Endothelial cell (in vitro differentiated cells): ENCODE data around the gene RBMS3. TPM values are rescaled to one million over a fixed set of nuclear protein-coding genes. Genes with fewer than 3 reads are reported as not detected.

Source experiments
- DNase-seq: peaks from one replicate; pipeline ENCODE4 v3.0.0; 2021; ENCODE audit warnings: low spot score
- H3K27ac Mint-ChIP-seq: one replicate; pipeline ENCODE4 v1.8.0; 2021; ENCODE audit warnings: mixed read lengths, inconsistent platforms; ENCODE audit not compliant: unreplicated experiment
- H3K27me3 Mint-ChIP-seq: one replicate; pipeline ENCODE4 v1.8.0; 2021; ENCODE audit warnings: mild to moderate bottlenecking, moderate library complexity, mixed read lengths, inconsistent platforms; ENCODE audit not compliant: unreplicated experiment
- H3K36me3 Mint-ChIP-seq: one replicate; pipeline ENCODE4 v1.8.0; 2021; ENCODE audit warnings: mild to moderate bottlenecking, low read depth, mixed read lengths, inconsistent platforms; ENCODE audit not compliant: unreplicated experiment
- H3K4me1 Mint-ChIP-seq: one replicate; pipeline ENCODE4 v1.8.0; 2021; ENCODE audit warnings: mild to moderate bottlenecking, mixed read lengths, inconsistent platforms; ENCODE audit not compliant: unreplicated experiment
- H3K4me3 Mint-ChIP-seq: one replicate; pipeline ENCODE4 v1.8.0; 2021; ENCODE audit warnings: mild to moderate bottlenecking, mixed read lengths, inconsistent platforms; ENCODE audit not compliant: unreplicated experiment
- H3K9me3 Mint-ChIP-seq: one replicate; pipeline ENCODE4 v1.8.0; 2021; ENCODE audit warnings: mixed read lengths, inconsistent platforms; ENCODE audit not compliant: unreplicated experiment
- CTCF ChIP-seq: fragments of 200-600 bp; sonication (generic); IDR thresholded peaks from one replicate; pipeline ENCODE4 v1.5.0; 2021; ENCODE audit warnings: antibody characterized with exemption; ENCODE audit not compliant: unreplicated experiment
- total RNA-seq: library from RNA; stranded (reverse); fragmentation: NEBNext Ultra II Directional; extraction: Animal tissue kit (Norgen Biotek cat#: 25700); gene quantifications from one replicate; pipeline ENCODE4 v1.2.1, GENCODE V29; 2021; ENCODE audit not compliant: unreplicated experiment

The RBMS3 gene
- total RNA-seq, 1 donor from 2014 or later = 30.9 TPM

- DNase-seq = no peak
- H3K36me3 Mint-ChIP-seq = no peaks in the 10 kb centered on the region
- H3K27me3 Mint-ChIP-seq = no peaks in the 10 kb centered on the region
- H3K9me3 Mint-ChIP-seq = no peaks in the 10 kb centered on the region
- no peak overlapping the region for H3K27ac Mint-ChIP-seq
- H3K4me1 Mint-ChIP-seq = peaks cover 9% of the 10 kb centered on the region
- no peak for TF ChIP-seq CTCF
- H3K4me3 Mint-ChIP-seq = no peak overlapping the region
Observed at GRCh38 chr3:29453284-29454001, 172.6 kb downstream of the RBMS3 start.

- Mint-ChIP-seq H3K4me1 (peaks cover 9% of the 10 kb centered on the region), H3K36me3 (no peaks in the 10 kb centered on the region), H3K4me3 (no peak overlapping the region), H3K27me3 (no peaks in the 10 kb centered on the region), H3K27ac (no peak overlapping the region), H3K9me3 (no peaks in the 10 kb centered on the region)
- no peak for DNase-seq
- TF ChIP-seq CTCF = no peak
Observed at GRCh38 chr3:29454161-29454611, 173.3 kb downstream of the RBMS3 start.

- Mint-ChIP-seq H3K27ac (no peak overlapping the region), H3K36me3 (no peaks in the 10 kb centered on the region), H3K9me3 (no peaks in the 10 kb centered on the region), H3K27me3 (no peaks in the 10 kb centered on the region), H3K4me1 (peaks cover 9% of the 10 kb centered on the region), H3K4me3 (no peak overlapping the region)
- no peak for DNase-seq
- TF ChIP-seq CTCF = no peak
Observed at GRCh38 chr3:29456901-29457300, 176.0 kb downstream of the RBMS3 start.

- no peak for TF ChIP-seq CTCF
- no peak for DNase-seq
- H3K27ac Mint-ChIP-seq = no peak overlapping the region
- H3K9me3 Mint-ChIP-seq = no peaks in the 10 kb centered on the region
- no peaks in the 10 kb centered on the region for H3K27me3 Mint-ChIP-seq
- H3K4me3 Mint-ChIP-seq = no peak overlapping the region
- no peaks in the 10 kb centered on the region for H3K36me3 Mint-ChIP-seq
- no peaks in the 10 kb centered on the region for H3K4me1 Mint-ChIP-seq
Observed at GRCh38 chr3:29463304-29463703, 182.4 kb downstream of the RBMS3 start.

GRCh38 chr3:29465836-29466235, 185.0 kb downstream of the RBMS3 start:
- H3K4me1 Mint-ChIP-seq = no peaks in the 10 kb centered on the region
- no peaks in the 10 kb centered on the region for H3K27me3 Mint-ChIP-seq
- H3K9me3 Mint-ChIP-seq = no peaks in the 10 kb centered on the region
- no peak for DNase-seq
- TF ChIP-seq CTCF = no peak
- no peaks in the 10 kb centered on the region for H3K36me3 Mint-ChIP-seq
- H3K27ac Mint-ChIP-seq = no peak overlapping the region
- H3K4me3 Mint-ChIP-seq = no peak overlapping the region
